WERI-Rb-1 (cell line): Measurements from ENCODE around the gene CEBPG.

Source experiments
- DNase-seq: peaks from one replicate; pipeline ENCODE4 v3.0.0-alpha.2; 2020
- H3K27ac ChIP-seq: fragments of 250-450 bp; sonication (Bioruptor Pico); 2 replicates; pipeline ENCODE4 v1.5.1; 2020; ENCODE audit warnings: mild to moderate bottlenecking, moderate library complexity
- H3K27me3 ChIP-seq: fragments of 250-450 bp; sonication (Bioruptor Pico); 2 replicates; pipeline ENCODE4 v1.5.1; 2021; ENCODE audit warnings: mild to moderate bottlenecking, low read depth, moderate library complexity; ENCODE audit not compliant: insufficient read depth, severe bottlenecking
- H3K36me3 ChIP-seq: fragments of 250-450 bp; sonication (Bioruptor Pico); 2 replicates; pipeline ENCODE4 v1.5.1; 2020; ENCODE audit warnings: mild to moderate bottlenecking, moderate library complexity
- H3K4me3 ChIP-seq: 2 replicates; pipeline ENCODE4 v1.5.1; 2011; ENCODE audit warnings: low read depth, mild to moderate bottlenecking, control low read depth, low read length
- H3K9me3 ChIP-seq: fragments of 250-450 bp; sonication (Bioruptor Pico); 2 replicates; pipeline ENCODE4 v1.5.1; 2021; ENCODE audit warnings: mild to moderate bottlenecking, moderate library complexity; ENCODE audit not compliant: severe bottlenecking
- CTCF ChIP-seq: IDR thresholded peaks from 2 replicates; pipeline ENCODE4 v1.5.1; 2011; ENCODE audit warnings: low read depth, mild to moderate bottlenecking, control low read depth, inconsistent platforms, low read length

Gene CEBPG

GRCh38 chr19:33379151-33379829, 5.8 kb downstream of the CEBPG start:
- TF ChIP-seq CTCF: no peak
- no peaks in the 10 kb centered on the region for H3K9me3 ChIP-seq

GRCh38 chr19:33381101-33381500, 7.6 kb downstream of the CEBPG start:
- no peak for TF ChIP-seq CTCF

More at GRCh38 chr19:33379151-33379829, 5.8 kb downstream of the CEBPG start:
- DNase-seq: no peak
- Histone ChIP-seq H3K27ac (no peak overlapping the region), H3K27me3 (no peaks in the 10 kb centered on the region), H3K4me3 (no peak overlapping the region), H3K36me3 (peaks cover 53% of the 10 kb centered on the region)

GRCh38 chr19:33382006-33382405, 8.5 kb downstream of the CEBPG start:
- peaks cover 40% of the 10 kb centered on the region for H3K36me3 ChIP-seq
- no peak for DNase-seq
- no peak for TF ChIP-seq CTCF
- no peaks in the 10 kb centered on the region for H3K27me3 ChIP-seq
- H3K27ac ChIP-seq: no peak overlapping the region
- H3K9me3 ChIP-seq: no peaks in the 10 kb centered on the region
- no peak overlapping the region for H3K4me3 ChIP-seq

More at GRCh38 chr19:33381101-33381500, 7.6 kb downstream of the CEBPG start:
- Histone ChIP-seq H3K36me3 (peaks cover 43% of the 10 kb centered on the region), H3K27me3 (no peaks in the 10 kb centered on the region), H3K9me3 (no peaks in the 10 kb centered on the region), H3K27ac (no peak overlapping the region), H3K4me3 (no peak overlapping the region)
- no peak for DNase-seq

GRCh38 chr19:33382982-33383381, 9.5 kb downstream of the CEBPG start:
- H3K9me3 ChIP-seq: no peaks in the 10 kb centered on the region
- H3K4me3 ChIP-seq: no peak overlapping the region
- H3K27ac ChIP-seq: no peak overlapping the region
- H3K27me3 ChIP-seq: no peaks in the 10 kb centered on the region
- no peak for TF ChIP-seq CTCF
- DNase-seq: no peak
- H3K36me3 ChIP-seq: peaks cover 43% of the 10 kb centered on the region

- no peak overlapping the region for H3K27ac ChIP-seq
These were observed 10.3 kb downstream of the CEBPG start for GRCh38 chr19:33383720-33384292.

More at GRCh38 chr19:33383720-33384292, 10.3 kb downstream of the CEBPG start:
- Histone ChIP-seq H3K9me3 (no peaks in the 10 kb centered on the region), H3K27me3 (no peaks in the 10 kb centered on the region), H3K36me3 (peaks cover 41% of the 10 kb centered on the region), H3K4me3 (no peak overlapping the region)
- no peak for DNase-seq
- no peak for TF ChIP-seq CTCF
